HEK293 (cell line): ENCODE data around the gene MYO5B.

ENCODE experiments used
- BCL11B ChIP-seq: fragments of 450-650 bp; formaldehyde crosslinking; IDR thresholded peaks from 2 replicates; pipeline ENCODE4 v1.5.1; 2016; ENCODE audit warnings: low read depth, missing biosample characterization, missing genetic modification characterization
- HOXA7 ChIP-seq: sonication (generic); formaldehyde crosslinking; IDR thresholded peaks from 2 replicates; pipeline ENCODE4 v1.8.1; 2022; ENCODE audit warnings: missing genetic modification reagents, borderline replicate concordance
- PRDM1 ChIP-seq: fragments of 450-650 bp; formaldehyde crosslinking; IDR thresholded peaks from 2 replicates; pipeline ENCODE4; 2016; ENCODE audit warnings: missing biosample characterization, missing genetic modification characterization
- SP2 ChIP-seq: fragments of 450-650 bp; formaldehyde crosslinking; IDR thresholded peaks from 2 replicates; pipeline ENCODE4 v1.5.1; 2016; ENCODE audit warnings: missing biosample characterization, missing genetic modification characterization
- TRIM28 ChIP-seq: IDR thresholded peaks from 2 replicates; pipeline ENCODE4 v1.6.1; 2011; ENCODE audit warnings: low read length, control low read depth, borderline replicate concordance
- ZBTB48 ChIP-seq: fragments of 450-650 bp; formaldehyde crosslinking; IDR thresholded peaks from 2 replicates; pipeline ENCODE4 v1.5.1; 2016; ENCODE audit warnings: missing biosample characterization, missing genetic modification characterization
- ZBTB8A ChIP-seq: fragments of 450-650 bp; formaldehyde crosslinking; IDR thresholded peaks from 2 replicates; pipeline ENCODE4 v1.5.1; 2016; ENCODE audit warnings: missing biosample characterization, missing genetic modification characterization
- ZNF121 ChIP-seq: fragments of 450-650 bp; formaldehyde crosslinking; IDR thresholded peaks from 2 replicates; pipeline ENCODE4 v1.5.1; 2016; ENCODE audit warnings: missing biosample characterization, missing genetic modification characterization
- ZNF133 ChIP-seq: fragments of 450-650 bp; formaldehyde crosslinking; IDR thresholded peaks from 2 replicates; pipeline ENCODE4 v1.5.1; 2016; ENCODE audit warnings: missing biosample characterization, missing genetic modification characterization
- ZNF140 ChIP-seq: fragments of 450-650 bp; formaldehyde crosslinking; IDR thresholded peaks from 2 replicates; pipeline ENCODE4 v1.5.1; 2016; ENCODE audit warnings: missing biosample characterization, missing genetic modification characterization
- ZNF169 ChIP-seq: fragments of 450-650 bp; formaldehyde crosslinking; IDR thresholded peaks from 2 replicates; pipeline ENCODE4 v1.5.1; 2016; ENCODE audit warnings: missing biosample characterization, missing genetic modification characterization
- ZNF266 ChIP-seq: fragments of 450-650 bp; formaldehyde crosslinking; IDR thresholded peaks from 2 replicates; pipeline ENCODE4 v1.5.1; 2016; ENCODE audit warnings: missing biosample characterization, missing genetic modification characterization, low read depth
- ZNF292 ChIP-seq: fragments of 450-650 bp; formaldehyde crosslinking; IDR thresholded peaks from 2 replicates; pipeline ENCODE4 v1.5.1; 2016; ENCODE audit warnings: low read depth, missing biosample characterization, missing genetic modification characterization, borderline replicate concordance
- ZNF37A ChIP-seq: fragments of 450-650 bp; IDR thresholded peaks from 2 replicates; pipeline ENCODE4 v1.5.1; 2018; ENCODE audit warnings: missing biosample characterization, missing genetic modification characterization
- ZNF394 ChIP-seq: fragments of 450-650 bp; formaldehyde crosslinking; IDR thresholded peaks from 2 replicates; pipeline ENCODE4 v1.5.1; 2016; ENCODE audit warnings: missing biosample characterization, missing genetic modification characterization, mild to moderate bottlenecking, moderate library complexity, borderline replicate concordance
- ZNF510 ChIP-seq: fragments of 450-650 bp; formaldehyde crosslinking; IDR thresholded peaks from 2 replicates; pipeline ENCODE4 v1.5.1; 2018; ENCODE audit warnings: mild to moderate bottlenecking, missing genetic modification characterization, missing biosample characterization; ENCODE audit not compliant: insufficient replicate concordance
- ZNF544 ChIP-seq: fragments of 450-650 bp; formaldehyde crosslinking; IDR thresholded peaks from 2 replicates; pipeline ENCODE4 v1.5.0; 2017; ENCODE audit warnings: missing biosample characterization, missing genetic modification characterization
- ZNF548 ChIP-seq: fragments of 450-650 bp; formaldehyde crosslinking; IDR thresholded peaks from 2 replicates; pipeline ENCODE4 v1.5.1; 2016; ENCODE audit warnings: missing biosample characterization, missing genetic modification characterization
- ZNF549 ChIP-seq: fragments of 450-650 bp; IDR thresholded peaks from 2 replicates; pipeline ENCODE4 v1.5.1; 2018; ENCODE audit warnings: missing biosample characterization, missing genetic modification characterization, mild to moderate bottlenecking, inconsistent platforms, moderate library complexity
- ZNF558 ChIP-seq: fragments of 450-650 bp; formaldehyde crosslinking; IDR thresholded peaks from 2 replicates; pipeline ENCODE4 v1.5.1; 2016; ENCODE audit warnings: missing biosample characterization, missing genetic modification characterization
- ZNF585B ChIP-seq: fragments of 450-650 bp; formaldehyde crosslinking; IDR thresholded peaks from 2 replicates; pipeline ENCODE4 v1.5.1; 2016; ENCODE audit warnings: missing biosample characterization, missing genetic modification characterization
- ZNF600 ChIP-seq: fragments of 450-650 bp; formaldehyde crosslinking; IDR thresholded peaks from 2 replicates; pipeline ENCODE4 v1.5.1; 2016; ENCODE audit warnings: missing biosample characterization, missing genetic modification characterization
- ZNF624 ChIP-seq: fragments of 450-650 bp; formaldehyde crosslinking; IDR thresholded peaks from 2 replicates; pipeline ENCODE4 v1.5.1; 2017; ENCODE audit warnings: missing biosample characterization, missing genetic modification characterization
- ZNF677 ChIP-seq: fragments of 450-650 bp; IDR thresholded peaks from 2 replicates; pipeline ENCODE4 v1.5.0; 2018; ENCODE audit warnings: missing biosample characterization, mild to moderate bottlenecking, missing genetic modification characterization, moderate library complexity
- ZNF701 ChIP-seq: fragments of 450-650 bp; formaldehyde crosslinking; IDR thresholded peaks from 2 replicates; pipeline ENCODE4 v1.5.1; 2016; ENCODE audit warnings: missing biosample characterization, missing genetic modification characterization
- ZNF768 ChIP-seq: fragments of 450-650 bp; formaldehyde crosslinking; IDR thresholded peaks from 2 replicates; pipeline ENCODE4 v1.5.1; 2018; ENCODE audit warnings: missing biosample characterization, mild to moderate bottlenecking, missing genetic modification characterization
- ZNF777 ChIP-seq: fragments of 450-650 bp; formaldehyde crosslinking; IDR thresholded peaks from 2 replicates; pipeline ENCODE4 v1.5.1; 2017; ENCODE audit warnings: missing biosample characterization, missing genetic modification characterization, borderline replicate concordance
- TF ChIP-seq, protein P1 (sequence below): fragments of 450-650 bp; formaldehyde crosslinking; IDR thresholded peaks from 2 replicates; pipeline ENCODE4 v1.5.1; 2017; ENCODE audit warnings: missing biosample characterization, missing genetic modification characterization
- TF ChIP-seq, protein P2 (sequence below): fragments of 450-650 bp; formaldehyde crosslinking; IDR thresholded peaks from 2 replicates; pipeline ENCODE4 v1.5.1; 2016; ENCODE audit warnings: missing biosample characterization, missing genetic modification characterization
- TF ChIP-seq, protein P3 (sequence below): fragments of 450-650 bp; formaldehyde crosslinking; IDR thresholded peaks from 2 replicates; pipeline ENCODE4 v1.5.1; 2017; ENCODE audit warnings: missing biosample characterization, missing genetic modification characterization
- TF ChIP-seq, protein P4 (sequence below): fragments of 450-650 bp; formaldehyde crosslinking; IDR thresholded peaks from 2 replicates; pipeline ENCODE4 v1.5.1; 2017; ENCODE audit warnings: missing biosample characterization, missing genetic modification characterization
- TF ChIP-seq, protein P5 (sequence below): fragments of 450-650 bp; formaldehyde crosslinking; IDR thresholded peaks from 2 replicates; pipeline ENCODE4 v1.5.1; 2016; ENCODE audit warnings: missing biosample characterization, missing genetic modification characterization

Gene MYO5B

DNA sequence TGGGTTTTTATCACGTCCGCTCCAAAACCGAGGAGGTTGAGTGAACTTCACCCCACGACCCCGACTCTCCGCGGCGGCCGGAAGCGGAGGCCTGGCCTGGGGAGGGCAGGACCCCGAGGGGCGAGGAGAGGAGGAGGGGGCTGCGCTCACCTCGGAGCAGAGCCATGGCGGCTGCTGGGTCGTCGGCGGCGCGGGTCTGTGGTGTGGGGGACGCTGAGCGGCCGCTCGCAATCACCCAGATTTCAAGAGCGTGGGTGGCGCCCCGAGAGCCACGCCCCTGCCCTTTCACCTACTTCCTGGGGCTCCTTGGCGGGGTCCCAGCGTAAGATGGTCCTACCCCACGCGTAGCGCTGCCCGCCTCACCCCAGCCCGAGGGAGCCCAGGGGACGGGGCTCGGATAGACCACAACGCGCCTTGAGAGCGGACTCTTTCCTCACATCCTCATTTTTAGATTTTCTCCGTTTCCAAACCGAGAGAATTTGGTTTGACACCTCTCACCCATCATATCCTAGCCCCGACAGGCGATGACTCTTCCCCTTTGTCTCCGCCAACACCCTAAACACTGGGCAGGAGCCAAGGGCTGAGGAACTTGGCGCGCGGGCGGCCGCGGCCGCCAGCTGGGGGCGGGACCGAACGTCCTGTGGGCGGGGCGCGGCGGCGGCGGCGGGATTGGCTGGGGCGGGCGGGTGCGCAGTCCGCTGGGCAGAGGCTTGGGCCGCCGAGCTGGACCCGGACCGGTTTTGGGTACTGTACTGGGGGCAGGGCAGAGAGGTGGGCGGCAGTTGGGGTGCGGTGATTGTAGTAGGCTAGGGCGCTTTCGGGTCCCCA, 381.4 kb downstream of the MYO5B start, which contains the start of gene ACAA2 (continued):
- TF ChIP-seq, protein P1, sequence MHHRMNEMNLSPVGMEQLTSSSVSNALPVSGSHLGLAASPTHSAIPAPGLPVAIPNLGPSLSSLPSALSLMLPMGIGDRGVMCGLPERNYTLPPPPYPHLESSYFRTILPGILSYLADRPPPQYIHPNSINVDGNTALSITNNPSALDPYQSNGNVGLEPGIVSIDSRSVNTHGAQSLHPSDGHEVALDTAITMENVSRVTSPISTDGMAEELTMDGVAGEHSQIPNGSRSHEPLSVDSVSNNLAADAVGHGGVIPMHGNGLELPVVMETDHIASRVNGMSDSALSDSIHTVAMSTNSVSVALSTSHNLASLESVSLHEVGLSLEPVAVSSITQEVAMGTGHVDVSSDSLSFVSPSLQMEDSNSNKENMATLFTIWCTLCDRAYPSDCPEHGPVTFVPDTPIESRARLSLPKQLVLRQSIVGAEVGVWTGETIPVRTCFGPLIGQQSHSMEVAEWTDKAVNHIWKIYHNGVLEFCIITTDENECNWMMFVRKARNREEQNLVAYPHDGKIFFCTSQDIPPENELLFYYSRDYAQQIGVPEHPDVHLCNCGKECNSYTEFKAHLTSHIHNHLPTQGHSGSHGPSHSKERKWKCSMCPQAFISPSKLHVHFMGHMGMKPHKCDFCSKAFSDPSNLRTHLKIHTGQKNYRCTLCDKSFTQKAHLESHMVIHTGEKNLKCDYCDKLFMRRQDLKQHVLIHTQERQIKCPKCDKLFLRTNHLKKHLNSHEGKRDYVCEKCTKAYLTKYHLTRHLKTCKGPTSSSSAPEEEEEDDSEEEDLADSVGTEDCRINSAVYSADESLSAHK (tag by site-specific recombination) = no peak
- TF ChIP-seq SP2 (tag by site-specific recombination) = peak; percentile 61
- TF ChIP-seq ZNF292 (tag by site-specific recombination) = no peak
- no peak for TF ChIP-seq ZNF768 (tag by site-specific recombination)
- TF ChIP-seq, protein P2, sequence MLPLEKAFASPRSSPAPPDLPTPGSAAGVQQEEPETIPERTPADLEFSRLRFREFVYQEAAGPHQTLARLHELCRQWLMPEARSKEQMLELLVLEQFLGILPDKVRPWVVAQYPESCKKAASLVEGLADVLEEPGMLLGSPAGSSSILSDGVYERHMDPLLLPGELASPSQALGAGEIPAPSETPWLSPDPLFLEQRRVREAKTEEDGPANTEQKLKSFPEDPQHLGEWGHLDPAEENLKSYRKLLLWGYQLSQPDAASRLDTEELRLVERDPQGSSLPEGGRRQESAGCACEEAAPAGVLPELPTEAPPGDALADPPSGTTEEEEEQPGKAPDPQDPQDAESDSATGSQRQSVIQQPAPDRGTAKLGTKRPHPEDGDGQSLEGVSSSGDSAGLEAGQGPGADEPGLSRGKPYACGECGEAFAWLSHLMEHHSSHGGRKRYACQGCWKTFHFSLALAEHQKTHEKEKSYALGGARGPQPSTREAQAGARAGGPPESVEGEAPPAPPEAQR = 0 out of 2 replicates have a peak, but pooled peaks have one; percentile 13
- peak; percentile 97 for TF ChIP-seq ZBTB8A (tag by site-specific recombination)
- no peak for TF ChIP-seq ZNF394
- no peak for TF ChIP-seq ZNF121 (tag by site-specific recombination)
- no peak for TF ChIP-seq ZNF548
- TF ChIP-seq, protein P3, sequence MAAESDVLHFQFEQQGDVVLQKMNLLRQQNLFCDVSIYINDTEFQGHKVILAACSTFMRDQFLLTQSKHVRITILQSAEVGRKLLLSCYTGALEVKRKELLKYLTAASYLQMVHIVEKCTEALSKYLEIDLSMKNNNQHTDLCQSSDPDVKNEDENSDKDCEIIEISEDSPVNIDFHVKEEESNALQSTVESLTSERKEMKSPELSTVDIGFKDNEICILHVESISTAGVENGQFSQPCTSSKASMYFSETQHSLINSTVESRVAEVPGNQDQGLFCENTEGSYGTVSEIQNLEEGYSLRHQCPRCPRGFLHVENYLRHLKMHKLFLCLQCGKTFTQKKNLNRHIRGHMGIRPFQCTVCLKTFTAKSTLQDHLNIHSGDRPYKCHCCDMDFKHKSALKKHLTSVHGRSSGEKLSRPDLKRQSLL (tag by site-specific recombination) = no peak
- TF ChIP-seq PRDM1 = peak; percentile 96
- no peak for TF ChIP-seq ZNF585B (tag by site-specific recombination)
- peak; percentile 10; the same call in 1 of the 2 replicates for TF ChIP-seq ZNF701 (tag by site-specific recombination)
- peak; percentile 90 for TF ChIP-seq ZBTB48
- peak; percentile 92 for TF ChIP-seq ZNF777 (tag by site-specific recombination)
- no peak for TF ChIP-seq ZNF266 (tag by site-specific recombination)
- no peak for TF ChIP-seq ZNF169 (tag by site-specific recombination)
- no peak for TF ChIP-seq HOXA7 (CRISPR knock-in tag)
- TF ChIP-seq, protein P4, sequence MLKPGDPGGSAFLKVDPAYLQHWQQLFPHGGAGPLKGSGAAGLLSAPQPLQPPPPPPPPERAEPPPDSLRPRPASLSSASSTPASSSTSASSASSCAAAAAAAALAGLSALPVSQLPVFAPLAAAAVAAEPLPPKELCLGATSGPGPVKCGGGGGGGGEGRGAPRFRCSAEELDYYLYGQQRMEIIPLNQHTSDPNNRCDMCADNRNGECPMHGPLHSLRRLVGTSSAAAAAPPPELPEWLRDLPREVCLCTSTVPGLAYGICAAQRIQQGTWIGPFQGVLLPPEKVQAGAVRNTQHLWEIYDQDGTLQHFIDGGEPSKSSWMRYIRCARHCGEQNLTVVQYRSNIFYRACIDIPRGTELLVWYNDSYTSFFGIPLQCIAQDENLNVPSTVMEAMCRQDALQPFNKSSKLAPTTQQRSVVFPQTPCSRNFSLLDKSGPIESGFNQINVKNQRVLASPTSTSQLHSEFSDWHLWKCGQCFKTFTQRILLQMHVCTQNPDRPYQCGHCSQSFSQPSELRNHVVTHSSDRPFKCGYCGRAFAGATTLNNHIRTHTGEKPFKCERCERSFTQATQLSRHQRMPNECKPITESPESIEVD (tag by site-specific recombination) = 0 out of 2 replicates have a peak, but pooled peaks have one; percentile 14
- TF ChIP-seq ZNF624 (tag by site-specific recombination) = no peak
- TF ChIP-seq, protein P5, sequence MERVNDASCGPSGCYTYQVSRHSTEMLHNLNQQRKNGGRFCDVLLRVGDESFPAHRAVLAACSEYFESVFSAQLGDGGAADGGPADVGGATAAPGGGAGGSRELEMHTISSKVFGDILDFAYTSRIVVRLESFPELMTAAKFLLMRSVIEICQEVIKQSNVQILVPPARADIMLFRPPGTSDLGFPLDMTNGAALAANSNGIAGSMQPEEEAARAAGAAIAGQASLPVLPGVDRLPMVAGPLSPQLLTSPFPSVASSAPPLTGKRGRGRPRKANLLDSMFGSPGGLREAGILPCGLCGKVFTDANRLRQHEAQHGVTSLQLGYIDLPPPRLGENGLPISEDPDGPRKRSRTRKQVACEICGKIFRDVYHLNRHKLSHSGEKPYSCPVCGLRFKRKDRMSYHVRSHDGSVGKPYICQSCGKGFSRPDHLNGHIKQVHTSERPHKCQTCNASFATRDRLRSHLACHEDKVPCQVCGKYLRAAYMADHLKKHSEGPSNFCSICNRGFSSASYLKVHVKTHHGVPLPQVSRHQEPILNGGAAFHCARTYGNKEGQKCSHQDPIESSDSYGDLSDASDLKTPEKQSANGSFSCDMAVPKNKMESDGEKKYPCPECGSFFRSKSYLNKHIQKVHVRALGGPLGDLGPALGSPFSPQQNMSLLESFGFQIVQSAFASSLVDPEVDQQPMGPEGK (tag by site-specific recombination) = peak; percentile 93
- TF ChIP-seq ZNF600 (tag by site-specific recombination) = peak; percentile 88
- TF ChIP-seq ZNF544 = no peak
- no peak for TF ChIP-seq TRIM28
- TF ChIP-seq BCL11B (tag by site-specific recombination) = peak; percentile 69
- no peak for TF ChIP-seq ZNF37A (tag by site-specific recombination)
- no peak for TF ChIP-seq ZNF140 (tag by site-specific recombination)
- TF ChIP-seq ZNF677 (tag by site-specific recombination) = no peak
- no peak for TF ChIP-seq ZNF510
- peak; percentile 18; the same call in 1 of the 2 replicates for TF ChIP-seq ZNF558 (tag by site-specific recombination)
- 0 out of 2 replicates have a peak, but pooled peaks have one; percentile 20 for TF ChIP-seq ZNF133 (tag by site-specific recombination)
- no peak for TF ChIP-seq ZNF549
